Activated T-cell treated with anti-CD3 and anti-CD28 coated beads, Interleukin-2, amount 50 U/mL, for 4 hours (primary cell): ENCODE results near the gene PCBP3. TPM values are rescaled to one million over a fixed set of nuclear protein-coding genes. Genes with fewer than 3 reads are reported as not detected.
"Not testable (repeated sequence)": the region's sequence is repeated elsewhere in the genome, so short reads cannot be mapped to it uniquely, and the experiment has no call there.

ENCODE experiments used
- ATAC-seq, 2 donors: fragments of 200-7000 bp; cut with Tn5 transposase; one replicate each; pipeline ENCODE4 v1.10.0; 2021
- DNase-seq: peaks from one replicate; pipeline ENCODE4 v3.0.0-alpha.2; 2020
- H3K27me3 Mint-ChIP-seq: one replicate; pipeline ENCODE4 v1.8.0; 2021; ENCODE audit warnings: low read depth, mixed read lengths
- H3K36me3 Mint-ChIP-seq: one replicate; pipeline ENCODE4 v1.8.0; 2022; ENCODE audit warnings: mixed read lengths; ENCODE audit not compliant: insufficient read depth
- H3K4me1 Mint-ChIP-seq: one replicate; pipeline ENCODE4 v1.8.0; 2021; ENCODE audit warnings: low read depth, mixed read lengths
- H3K4me3 Mint-ChIP-seq: one replicate; pipeline ENCODE4 v1.8.0; 2021; ENCODE audit warnings: mild to moderate bottlenecking, moderate library complexity, mixed read lengths
- H3K9me3 Mint-ChIP-seq: one replicate; pipeline ENCODE4 v1.8.0; 2021; ENCODE audit warnings: mixed read lengths
- total RNA-seq, 3 donors: library from RNA; stranded (reverse); gene quantifications; one replicate each; pipeline ENCODE4 v1.2.1, GENCODE V29; 2021

The PCBP3 gene
- total RNA-seq, 3 donors from 2014 or later: 2.7 to 5.7 (median 4.8) TPM

GRCh38 chr21:45873418-45873817, 229.9 kb downstream of the PCBP3 start:
- no peak overlapping the region for H3K4me3 Mint-ChIP-seq
- H3K36me3 Mint-ChIP-seq: no peaks in the 10 kb centered on the region
- DNase-seq (no peak), ATAC-seq (no peak)
- peaks cover 1% of the 10 kb centered on the region for H3K4me1 Mint-ChIP-seq
- H3K9me3 Mint-ChIP-seq: no peaks in the 10 kb centered on the region
- H3K27me3 Mint-ChIP-seq: peaks cover 6% of the 10 kb centered on the region

DNA sequence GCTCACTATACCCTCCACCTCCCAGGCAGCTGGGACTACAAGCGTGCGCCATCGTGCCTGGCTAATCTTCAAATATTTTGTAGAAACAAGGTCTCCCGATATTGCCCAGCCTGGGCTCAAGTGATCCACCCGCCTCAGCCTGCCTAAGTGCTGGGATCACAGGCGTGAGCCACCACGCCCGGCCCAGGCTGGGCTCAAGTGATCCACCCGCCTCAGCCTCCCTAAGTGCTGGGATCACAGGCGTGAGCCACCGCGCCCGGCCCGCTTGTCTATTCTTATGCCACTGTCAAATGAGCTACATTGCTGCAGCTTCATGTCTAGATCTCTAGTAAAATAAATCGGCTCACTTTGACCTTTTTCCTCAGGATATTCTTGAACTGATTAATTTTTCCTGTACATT, 230.3 kb downstream of the PCBP3 start:
- no peak for DNase-seq
- H3K27me3 Mint-ChIP-seq: peaks cover 6% of the 10 kb centered on the region
- H3K9me3 Mint-ChIP-seq: no peaks in the 10 kb centered on the region
- ATAC-seq: no peak
- no peaks in the 10 kb centered on the region for H3K36me3 Mint-ChIP-seq
- H3K4me1 Mint-ChIP-seq: peaks cover 5% of the 10 kb centered on the region
- H3K4me3 Mint-ChIP-seq: no peak overlapping the region

DNA sequence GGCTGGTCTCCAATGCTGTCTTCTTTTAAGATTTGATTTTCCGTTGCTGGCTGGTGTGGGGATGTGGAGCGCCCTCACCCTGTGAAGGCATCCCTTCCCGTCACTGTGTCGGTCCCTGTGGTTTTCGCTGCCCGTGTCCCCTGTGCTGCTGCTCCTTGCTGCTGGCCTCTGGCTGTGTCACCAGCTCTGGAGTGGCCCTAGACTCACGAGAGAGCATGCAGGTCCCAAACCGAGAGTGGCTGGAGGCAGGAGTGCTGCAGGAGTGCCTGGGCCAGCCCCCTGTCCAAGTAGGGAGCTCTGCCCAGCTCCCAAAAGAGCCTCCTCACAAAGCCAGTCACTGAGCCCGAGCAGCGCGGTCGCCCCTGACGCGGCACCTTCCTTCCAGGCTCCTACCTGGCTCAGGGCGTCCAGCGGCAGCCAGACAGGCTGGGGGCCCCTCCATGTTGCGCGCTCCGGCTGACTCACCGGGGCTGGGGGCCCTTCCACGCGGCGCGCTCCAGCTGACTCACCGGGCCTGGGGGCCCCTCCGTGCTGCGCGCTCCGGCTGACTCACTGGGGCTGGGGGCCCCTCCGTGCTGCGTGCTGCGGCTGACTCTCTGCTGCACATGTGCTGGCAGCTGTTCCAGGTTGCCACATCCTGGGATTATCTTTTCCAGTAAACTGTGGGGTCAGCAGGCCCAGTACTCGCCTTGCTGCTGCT, 231.3 kb downstream of the PCBP3 start:
- Mint-ChIP-seq H3K36me3 (no peaks in the 10 kb centered on the region), H3K4me1 (peaks cover 9% of the 10 kb centered on the region), H3K9me3 (no peaks in the 10 kb centered on the region), H3K27me3 (peaks cover 6% of the 10 kb centered on the region), H3K4me3 (no peak overlapping the region)
- ATAC-seq (peak; percentile 48 to 89), DNase-seq (peak; percentile 22)

DNA sequence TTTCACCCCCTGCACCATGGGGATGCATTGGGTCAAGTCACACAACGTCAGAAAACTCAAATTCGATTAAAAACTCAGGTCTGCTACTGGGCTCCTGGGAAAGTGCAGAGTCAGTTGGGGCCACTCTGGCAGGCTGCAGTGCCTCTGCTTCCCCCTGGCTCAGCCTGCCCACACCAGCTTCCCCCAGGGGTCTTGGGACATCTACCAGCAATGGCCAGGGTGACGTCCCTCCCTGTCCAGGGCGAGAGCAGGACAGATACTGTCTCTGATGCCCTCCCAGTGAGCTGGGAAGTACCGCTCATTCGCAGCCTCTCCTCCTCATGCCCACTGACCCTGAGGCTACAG, 231.9 kb downstream of the PCBP3 start:
- DNase-seq (no peak), ATAC-seq (peak in 1 of 2 donors; percentile 16)
- H3K4me1 Mint-ChIP-seq: peaks cover 13% of the 10 kb centered on the region
- peaks cover 6% of the 10 kb centered on the region for H3K27me3 Mint-ChIP-seq
- no peaks in the 10 kb centered on the region for H3K9me3 Mint-ChIP-seq
- no peak overlapping the region for H3K4me3 Mint-ChIP-seq
- H3K36me3 Mint-ChIP-seq: no peaks in the 10 kb centered on the region

DNA sequence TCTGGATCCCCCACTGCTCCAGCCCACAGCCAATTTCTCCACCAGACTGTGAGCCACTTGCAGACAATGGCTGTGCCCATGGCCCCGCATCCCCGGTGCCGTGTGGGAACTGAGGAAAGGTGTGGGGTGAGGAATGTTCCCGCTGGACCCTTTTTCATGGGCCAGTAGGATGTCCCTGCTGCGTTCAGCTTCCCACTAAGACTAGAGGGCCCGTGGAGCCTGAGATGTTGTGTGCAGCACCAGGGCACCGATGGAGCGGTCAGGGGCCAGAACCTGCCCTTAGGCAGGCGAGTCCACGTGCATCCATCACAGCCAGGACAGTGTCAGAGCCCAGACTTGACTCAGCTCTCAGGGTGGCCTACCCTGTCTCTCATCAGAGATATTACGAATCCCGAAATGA, 232.4 kb downstream of the PCBP3 start:
- Mint-ChIP-seq H3K4me3 (no peak overlapping the region), H3K36me3 (no peaks in the 10 kb centered on the region), H3K9me3 (no peaks in the 10 kb centered on the region), H3K4me1 (peaks cover 18% of the 10 kb centered on the region), H3K27me3 (peaks cover 6% of the 10 kb centered on the region)
- no peak for ATAC-seq
- DNase-seq: no peak

- ATAC-seq (no peak), DNase-seq (no peak)
- Mint-ChIP-seq H3K9me3 (no peaks in the 10 kb centered on the region), H3K27me3 (peaks cover 6% of the 10 kb centered on the region), H3K36me3 (no peaks in the 10 kb centered on the region), H3K4me1 (peaks cover 25% of the 10 kb centered on the region), H3K4me3 (no peak overlapping the region)
Observed at GRCh38 chr21:45876381-45877170, 233.1 kb downstream of the PCBP3 start.

DNA sequence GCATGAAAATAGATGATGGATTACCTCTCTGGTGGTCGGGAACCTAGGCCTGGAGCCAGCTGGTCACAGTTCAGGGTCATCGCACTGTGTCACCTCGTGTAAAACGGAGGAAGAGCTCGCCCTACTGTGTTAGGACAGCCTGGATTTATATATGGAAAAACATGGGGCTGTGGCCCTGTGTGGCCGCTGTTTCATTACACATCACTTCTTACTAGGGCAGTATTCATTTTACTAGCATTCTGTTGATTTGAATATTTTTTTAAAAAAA, 233.6 kb downstream of the PCBP3 start:
- Mint-ChIP-seq H3K9me3 (no peaks in the 10 kb centered on the region), H3K27me3 (peaks cover 6% of the 10 kb centered on the region), H3K36me3 (no peaks in the 10 kb centered on the region), H3K4me3 (no peak overlapping the region), H3K4me1 (peaks cover 29% of the 10 kb centered on the region)
- ATAC-seq (no peak), DNase-seq (no peak)

GRCh38 chr21:45877821-45878469, 234.4 kb downstream of the PCBP3 start:
- Mint-ChIP-seq H3K9me3 (no peaks in the 10 kb centered on the region), H3K27me3 (peaks cover 6% of the 10 kb centered on the region), H3K4me3 (no peak overlapping the region), H3K4me1 (peaks cover 35% of the 10 kb centered on the region), H3K36me3 (no peaks in the 10 kb centered on the region)
- DNase-seq: no peak
- no peak for ATAC-seq

DNA sequence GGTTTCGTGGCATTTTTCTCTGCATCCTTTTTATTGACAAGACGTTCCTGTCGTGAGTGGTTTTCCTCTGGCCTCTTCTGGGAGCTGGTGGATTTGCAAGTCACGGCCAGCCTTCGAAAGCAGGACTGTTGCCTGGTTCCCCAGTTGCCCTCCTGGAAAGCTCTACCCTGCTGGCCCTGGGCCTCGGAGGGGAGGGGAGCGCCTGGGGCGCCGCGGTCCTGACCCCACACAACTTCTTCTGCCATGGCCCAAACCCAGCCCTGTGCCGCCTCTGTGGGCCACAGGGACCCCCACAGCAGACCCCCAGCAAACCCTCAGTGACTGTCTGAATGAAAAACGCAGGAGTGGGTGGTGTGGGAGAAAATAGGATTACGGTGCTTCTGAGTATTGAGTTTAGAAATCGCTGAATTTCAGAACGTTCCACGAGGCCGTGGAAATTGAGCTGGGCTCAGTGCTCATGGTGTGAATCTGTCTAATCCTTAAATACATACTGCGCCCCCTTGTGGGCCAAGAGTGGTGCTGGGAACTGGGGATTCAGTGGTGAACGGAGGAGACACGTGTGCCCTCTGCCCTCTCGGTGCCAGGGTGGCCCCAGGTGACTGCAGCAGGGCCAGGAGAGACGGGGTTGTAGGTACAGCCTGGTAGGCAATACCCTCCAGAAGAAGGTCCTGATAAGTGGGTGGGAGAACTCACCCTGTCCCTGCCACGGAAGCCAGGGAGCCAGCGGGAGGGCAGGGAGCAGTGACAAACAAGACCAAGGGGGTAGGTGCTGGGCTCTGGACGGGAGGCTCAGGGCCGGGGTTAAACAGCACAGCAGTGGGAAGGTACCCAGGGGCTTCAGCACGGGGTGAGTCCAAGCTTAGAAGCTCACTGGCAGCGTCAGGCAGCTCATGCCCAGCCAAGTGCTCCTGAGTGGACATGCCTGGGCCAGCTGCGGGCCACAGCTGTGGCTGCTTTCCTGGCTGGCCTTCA, 236.9 kb downstream of the PCBP3 start:
- peak; percentile 84 to 92 for ATAC-seq
- peak; percentile 67 for DNase-seq
- Mint-ChIP-seq H3K36me3 (no peaks in the 10 kb centered on the region), H3K4me3 (no peak overlapping the region), H3K4me1 (peaks cover 50% of the 10 kb centered on the region), H3K27me3 (peaks cover 6% of the 10 kb centered on the region), H3K9me3 (no peaks in the 10 kb centered on the region)

GRCh38 chr21:45882645-45883044, 239.1 kb downstream of the PCBP3 start:
- DNase-seq (no peak), ATAC-seq (no peak)
- no peaks in the 10 kb centered on the region for H3K36me3 Mint-ChIP-seq
- no peaks in the 10 kb centered on the region for H3K27me3 Mint-ChIP-seq
- H3K4me3 Mint-ChIP-seq: no peak overlapping the region
- no peaks in the 10 kb centered on the region for H3K9me3 Mint-ChIP-seq
- H3K4me1 Mint-ChIP-seq: peaks cover 73% of the 10 kb centered on the region

DNA sequence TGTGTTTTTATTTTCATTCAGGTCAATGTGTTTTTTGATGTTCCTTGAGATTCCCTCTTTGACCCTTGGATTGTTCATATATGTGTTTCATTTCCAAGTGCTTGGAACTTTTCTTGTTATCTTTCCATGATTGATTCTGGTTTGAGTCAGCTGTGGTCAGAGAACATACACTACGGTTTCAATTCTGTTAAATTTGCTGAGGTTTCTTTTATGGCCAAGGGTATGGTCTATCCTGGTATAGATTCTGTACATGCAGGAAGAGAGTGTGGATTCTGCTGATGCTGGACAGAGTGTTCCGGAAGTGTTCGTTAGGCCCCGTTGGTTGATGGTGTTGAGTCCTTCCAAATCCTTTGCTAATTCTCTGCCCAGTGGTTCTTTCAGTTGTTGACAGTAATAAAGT, 239.6 kb downstream of the PCBP3 start:
- Mint-ChIP-seq H3K4me1 (peaks cover 77% of the 10 kb centered on the region), H3K36me3 (no peaks in the 10 kb centered on the region), H3K4me3 (no peak overlapping the region), H3K27me3 (no peaks in the 10 kb centered on the region), H3K9me3 (no peaks in the 10 kb centered on the region)
- no peak for DNase-seq
- ATAC-seq: no peak

- no peak overlapping the region for H3K4me3 Mint-ChIP-seq
- ATAC-seq: no peak
- no peaks in the 10 kb centered on the region for H3K9me3 Mint-ChIP-seq
- DNase-seq: no peak
- H3K4me1 Mint-ChIP-seq: peaks cover 86% of the 10 kb centered on the region
- H3K36me3 Mint-ChIP-seq: no peaks in the 10 kb centered on the region
- no peaks in the 10 kb centered on the region for H3K27me3 Mint-ChIP-seq
Observed at GRCh38 chr21:45885597-45885929, 242.0 kb downstream of the PCBP3 start.

DNA sequence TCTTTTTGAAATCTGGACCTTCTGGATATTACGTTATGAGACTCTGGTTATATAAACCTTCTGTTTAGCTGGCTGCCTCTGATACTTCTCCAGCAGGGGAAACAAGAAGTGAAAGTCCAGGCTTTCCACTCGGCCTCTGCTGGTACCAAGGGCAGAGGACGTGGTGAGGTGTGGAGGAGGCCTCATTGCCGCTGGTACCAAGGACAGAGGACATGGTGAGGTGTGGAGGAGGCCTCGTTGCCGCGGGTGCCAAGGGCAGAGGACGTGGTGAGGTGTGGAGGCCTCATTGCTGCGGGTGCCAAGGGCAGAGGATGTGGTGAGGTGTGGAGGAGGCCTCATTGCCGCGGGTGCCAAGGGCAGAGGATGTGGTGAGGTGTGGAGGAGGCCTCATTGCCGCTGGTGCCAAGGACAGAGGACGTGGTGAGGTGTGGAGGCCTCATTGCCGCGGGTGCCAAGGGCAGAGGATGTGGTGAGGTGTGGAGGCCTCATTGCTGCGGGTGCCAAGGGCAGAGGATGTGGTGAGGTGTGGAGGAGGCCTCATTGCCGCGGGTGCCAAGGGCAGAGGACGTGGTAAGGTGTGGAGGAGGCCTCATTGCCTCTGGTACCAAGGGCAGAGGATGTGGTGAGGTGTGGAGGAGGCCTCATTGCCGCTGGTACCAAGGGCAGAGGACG, 242.5 kb downstream of the PCBP3 start:
- peak in 1 of 2 donors; percentile 23 for ATAC-seq
- not testable (repeated sequence) for H3K36me3 Mint-ChIP-seq, DNase-seq, H3K27me3 Mint-ChIP-seq, H3K9me3 Mint-ChIP-seq
- Mint-ChIP-seq H3K4me3 (peak overlapping the region; percentile 9), H3K4me1 (peaks cover 86% of the 10 kb centered on the region)

- peak overlapping the region; percentile 17 for H3K4me3 Mint-ChIP-seq
- DNase-seq: no peak
- peaks cover 2% of the 10 kb centered on the region for H3K27me3 Mint-ChIP-seq
Observed at GRCh38 chr21:45886610-45887026, 243.1 kb downstream of the PCBP3 start.

More at GRCh38 chr21:45886610-45887026, 243.1 kb downstream of the PCBP3 start:
- H3K36me3 Mint-ChIP-seq: no peaks in the 10 kb centered on the region
- H3K9me3 Mint-ChIP-seq: no peaks in the 10 kb centered on the region
- peaks cover 86% of the 10 kb centered on the region for H3K4me1 Mint-ChIP-seq
- ATAC-seq: peak in 1 of 2 donors; percentile 25
